Fibroblast of lung (primary cell): ENCODE data around the gene AIFM3.

Source experiments
- CTCF ChIP-seq, 2 donors: IDR thresholded peaks in 1 of 2; conservative IDR thresholded peaks in 1 of 2; 1 replicate in 1 of 2; 2 replicates in 1 of 2; pipeline ENCODE4 v1.5.1; 2011 to 2012; ENCODE audit warnings: low read length in 2 of 2, control low read depth in 1 of 2, inconsistent platforms in 1 of 2, low read depth in 1 of 2, mild to moderate bottlenecking in 1 of 2
- EZH2 ChIP-seq: IDR thresholded peaks from 2 replicates; pipeline ENCODE4 v1.5.1; 2012; ENCODE audit warnings: low read length, control low read depth, mild to moderate bottlenecking; ENCODE audit errors: missing control alignments

- TF ChIP-seq CTCF (conservative IDR thresholded peaks at IDR 0.05 in 1 of 2, IDR thresholded peaks at IDR 0.05 in 1 of 2; ENCODE audit: low read depth in 1 of 2, low read length in 2 of 2) (no peak), EZH2 (no peak)
Measured at GRCh38 chr22:20955548-20955947, 11.5 kb upstream of the AIFM3 start.
